Breast epithelium (tissue), 3 donors: ENCODE measurements around the gene DPYSL4.

Experiments
- POLR2AphosphoS5 ChIP-seq, 3 donors: sonication (generic); formaldehyde crosslinking; IDR thresholded peaks; one replicate each; pipeline ENCODE4 v1.6.1; 2017; ENCODE audit warnings: antibody characterized with exemption in 3 of 3
- TF ChIP-seq, protein P1 (sequence below), 3 donors: fragments of 450-650 bp; IDR thresholded peaks; one replicate each; pipeline ENCODE4 v1.5.1; 2016 to 2017; ENCODE audit warnings: antibody characterized with exemption in 3 of 3, mild to moderate bottlenecking in 3 of 3, moderate library complexity in 3 of 3

DNA sequence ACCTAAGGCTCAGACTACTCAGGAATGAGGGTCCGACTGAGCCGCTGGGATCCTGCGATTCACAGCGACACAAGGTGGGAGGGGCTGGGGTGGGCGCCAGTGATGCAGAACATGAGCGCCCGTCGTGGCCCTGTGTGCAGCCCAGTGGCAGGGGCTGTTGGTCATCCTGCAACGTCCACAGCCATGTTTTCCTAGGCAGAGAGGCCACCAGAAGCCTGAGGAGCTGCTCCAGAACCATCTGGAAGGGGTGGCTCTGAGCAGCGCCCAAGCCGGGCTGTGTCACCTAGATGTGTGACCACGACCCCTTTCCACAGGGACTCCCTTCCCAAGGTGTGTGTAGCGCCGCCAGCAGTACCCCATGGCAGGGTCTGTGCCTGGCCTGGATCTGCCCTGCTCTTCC, 24.5 kb downstream of the DPYSL4 start:
- TF ChIP-seq, protein P1, sequence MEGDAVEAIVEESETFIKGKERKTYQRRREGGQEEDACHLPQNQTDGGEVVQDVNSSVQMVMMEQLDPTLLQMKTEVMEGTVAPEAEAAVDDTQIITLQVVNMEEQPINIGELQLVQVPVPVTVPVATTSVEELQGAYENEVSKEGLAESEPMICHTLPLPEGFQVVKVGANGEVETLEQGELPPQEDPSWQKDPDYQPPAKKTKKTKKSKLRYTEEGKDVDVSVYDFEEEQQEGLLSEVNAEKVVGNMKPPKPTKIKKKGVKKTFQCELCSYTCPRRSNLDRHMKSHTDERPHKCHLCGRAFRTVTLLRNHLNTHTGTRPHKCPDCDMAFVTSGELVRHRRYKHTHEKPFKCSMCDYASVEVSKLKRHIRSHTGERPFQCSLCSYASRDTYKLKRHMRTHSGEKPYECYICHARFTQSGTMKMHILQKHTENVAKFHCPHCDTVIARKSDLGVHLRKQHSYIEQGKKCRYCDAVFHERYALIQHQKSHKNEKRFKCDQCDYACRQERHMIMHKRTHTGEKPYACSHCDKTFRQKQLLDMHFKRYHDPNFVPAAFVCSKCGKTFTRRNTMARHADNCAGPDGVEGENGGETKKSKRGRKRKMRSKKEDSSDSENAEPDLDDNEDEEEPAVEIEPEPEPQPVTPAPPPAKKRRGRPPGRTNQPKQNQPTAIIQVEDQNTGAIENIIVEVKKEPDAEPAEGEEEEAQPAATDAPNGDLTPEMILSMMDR (IDR thresholded peaks at IDR 0.05): no peak
- no peak for TF ChIP-seq POLR2AphosphoS5 (IDR thresholded peaks at IDR 0.05)
